Measurements from ENCODE around the gene IKZF4. TPM values are rescaled to one million over a fixed set of nuclear protein-coding genes. Genes with fewer than 3 reads are reported as not detected.
"Not testable (repeated sequence)": the region's sequence is repeated elsewhere in the genome, so short reads cannot be mapped to it uniquely, and the experiment has no call there.

The IKZF4 gene
- polyA plus RNA-seq, 1 experiment: 3.9 TPM

GRCh38 chr12:56053407-56053893, 32.6 kb downstream of the IKZF4 start:
- POLR2A ChIA-PET: interaction anchor here (1.0 kb wide), 1 partner anchor 51 kb away, joined by 16 read pairs; the partner anchor contains the start of gene PA2G4
- no peak overlapping the region for H3K4me3 ChIP-seq (ENCODE audit: low read depth, low read length)

GRCh38 chr12:56059964-56060363, 39.1 kb downstream of the IKZF4 start:
- DNase-seq (ENCODE audit: low read depth, low spot score); H3K4me3 ChIP-seq (ENCODE audit: low read depth, low read length); H3K9me3 ChIP-seq (ENCODE audit: control insufficient read depth, insufficient read depth, low read length); H3K27ac ChIP-seq (ENCODE audit: low read depth, low read length); H3K27me3 ChIP-seq (ENCODE audit: control insufficient read depth, insufficient read depth, low read length): not testable (repeated sequence)
- POLR2A ChIA-PET: interaction anchor here (1.0 kb wide), 1 partner anchor 12 kb away, joined by 4 read pairs; no protein-coding TSS in a partner anchor
- CTCF ChIA-PET: interaction anchor here (2.7 kb wide), 1 partner anchor 12 kb away, joined by 8 read pairs; no protein-coding TSS in a partner anchor

More at GRCh38 chr12:56053407-56053893, 32.6 kb downstream of the IKZF4 start:
- no peaks in the 10 kb centered on the region for H3K27me3 ChIP-seq (ENCODE audit: control insufficient read depth, insufficient read depth, low read length)
- H3K9me3 ChIP-seq (ENCODE audit: control insufficient read depth, insufficient read depth, low read length): no peaks in the 10 kb centered on the region
- CTCF ChIA-PET: interaction anchor here (1.2 to 1.9 kb wide), 2 partner anchors 58 to 65 kb away, joined by 5 to 6 read pairs; partner anchors contain the start of gene ZC3H10
- no peak overlapping the region for H3K27ac ChIP-seq (ENCODE audit: low read depth, low read length)
- no peak for DNase-seq (ENCODE audit: low read depth, low spot score)
- no peak for TF ChIP-seq CTCF (IDR thresholded peaks at IDR 0.05; ENCODE audit: low read depth, low read length)

GRCh38 chr12:56061982-56062381, 41.1 kb downstream of the IKZF4 start:
- no peak for DNase-seq (ENCODE audit: low read depth, low spot score)
- H3K4me3 ChIP-seq (ENCODE audit: low read depth, low read length): no peak overlapping the region
- H3K27ac ChIP-seq (ENCODE audit: low read depth, low read length): no peak overlapping the region
- H3K27me3 ChIP-seq (ENCODE audit: control insufficient read depth, insufficient read depth, low read length): no peaks in the 10 kb centered on the region
- CTCF ChIA-PET: interaction anchor here (0.6 to 2.7 kb wide), 3 partner anchors 12 to 121 kb away, joined by 3 to 8 read pairs (median 3); no protein-coding TSS in a partner anchor
- POLR2A ChIA-PET: interaction anchor here (0.9 kb wide), 1 partner anchor 10 kb away, joined by 3 read pairs; no protein-coding TSS in a partner anchor
- no peaks in the 10 kb centered on the region for H3K9me3 ChIP-seq (ENCODE audit: control insufficient read depth, insufficient read depth, low read length)
- TF ChIP-seq CTCF (IDR thresholded peaks at IDR 0.05; ENCODE audit: low read depth, low read length): no peak

GRCh38 chr12:56062996-56063395, 42.2 kb downstream of the IKZF4 start:
- POLR2A ChIA-PET: interaction anchor here (0.9 kb wide), 1 partner anchor 17 kb away, joined by 5 read pairs; no protein-coding TSS in a partner anchor
- Histone ChIP-seq H3K4me3 (ENCODE audit: low read depth, low read length) (no peak overlapping the region), H3K27ac (ENCODE audit: low read depth, low read length) (no peak overlapping the region), H3K9me3 (ENCODE audit: control insufficient read depth, insufficient read depth, low read length) (no peaks in the 10 kb centered on the region), H3K27me3 (ENCODE audit: control insufficient read depth, insufficient read depth, low read length) (no peaks in the 10 kb centered on the region)
- TF ChIP-seq CTCF (IDR thresholded peaks at IDR 0.05; ENCODE audit: low read depth, low read length): no peak
- DNase-seq (ENCODE audit: low read depth, low spot score): no peak
- CTCF ChIA-PET: no interaction called here

- Histone ChIP-seq H3K27ac (ENCODE audit: low read depth, low read length) (no peak overlapping the region), H3K4me3 (ENCODE audit: low read depth, low read length) (no peak overlapping the region), H3K27me3 (ENCODE audit: control insufficient read depth, insufficient read depth, low read length) (no peaks in the 10 kb centered on the region), H3K9me3 (ENCODE audit: control insufficient read depth, insufficient read depth, low read length) (no peaks in the 10 kb centered on the region)
- DNase-seq (ENCODE audit: low read depth, low spot score): no peak
- ChIA-PET CTCF (interaction anchor here (0.6 kb wide), 2 partner anchors 45 to 85 kb away, joined by 3 read pairs; no protein-coding TSS in a partner anchor), POLR2A (interaction anchor here (0.6 to 1.1 kb wide), 4 partner anchors 10 to 63 kb away, joined by 3 to 6 read pairs (median 4); partner anchors contain the start of gene PA2G4)
- no peak for TF ChIP-seq CTCF (IDR thresholded peaks at IDR 0.05; ENCODE audit: low read depth, low read length)
Observed at GRCh38 chr12:56071648-56072047, 50.8 kb downstream of the IKZF4 start.
